Activated CD4-positive, alpha-beta T cell treated with anti-CD3 and anti-CD28 coated beads, Interleukin-2, amount 50 U/mL, for 1 hour (primary cell): ENCODE results near the gene PTEN.
A peak's percentile ranks its signal among the peaks of the same experiment; 100 is the strongest.
"Not testable (repeated sequence)": the region's sequence is repeated elsewhere in the genome, so short reads cannot be mapped to it uniquely, and the experiment has no call there.

Source experiments
- DNase-seq: peaks from one replicate; pipeline ENCODE4 v3.0.0-alpha.2; 2020

The PTEN gene

GRCh38 chr10:87846023-87846422 is 17.4 kb upstream of the PTEN start:
- DNase-seq, result no peak

GRCh38 chr10:87846711-87847110 is 16.7 kb upstream of the PTEN start:
- not testable (repeated sequence) for DNase-seq

GRCh38 chr10:87847550-87847949 is 15.9 kb upstream of the PTEN start:
- no peak for DNase-seq

- DNase-seq, result no peak
Measured at GRCh38 chr10:87849001-87849400, 14.4 kb upstream of the PTEN start.

- peak; percentile 33 for DNase-seq
Measured at GRCh38 chr10:87850742-87851205, 12.7 kb upstream of the PTEN start.

GRCh38 chr10:87852089-87852488 is 11.3 kb upstream of the PTEN start:
- no peak for DNase-seq

GRCh38 chr10:87855247-87855646 is 8.2 kb upstream of the PTEN start:
- DNase-seq, result not testable (repeated sequence)

GRCh38 chr10:87855665-87856064 is 7.8 kb upstream of the PTEN start:
- not testable (repeated sequence) for DNase-seq

GRCh38 chr10:87860156-87860795 is 3.1 kb upstream of the PTEN start:
- DNase-seq, result peak; percentile 16

- DNase-seq, result no peak
Measured at GRCh38 chr10:87860816-87861403, 2.5 kb upstream of the PTEN start.

- no peak for DNase-seq
Measured at GRCh38 chr10:87861566-87861952, 1.9 kb upstream of the PTEN start.

GRCh38 chr10:87861953-87862678 is 1.3 kb upstream of the PTEN start:
- DNase-seq, result peak; percentile 93

- peak; percentile 66 for DNase-seq
Measured at GRCh38 chr10:87862679-87863052, 759 bp upstream of the PTEN start.

GRCh38 chr10:87863951-87864495 is 598 bp downstream of the PTEN start:
- DNase-seq, result peak; percentile 16

GRCh38 chr10:87864496-87865059 is 1.2 kb downstream of the PTEN start:
- DNase-seq, result no peak

- DNase-seq, result no peak
Measured at GRCh38 chr10:87865241-87865881, 1.9 kb downstream of the PTEN start.

GRCh38 chr10:87866412-87866974 is 3.1 kb downstream of the PTEN start:
- DNase-seq, result no peak

GRCh38 chr10:87867453-87867852 is 4.0 kb downstream of the PTEN start:
- DNase-seq, result no peak

- DNase-seq, result no peak
Measured at GRCh38 chr10:87868277-87868676, 4.9 kb downstream of the PTEN start.

GRCh38 chr10:87869139-87869538 is 5.7 kb downstream of the PTEN start:
- not testable (repeated sequence) for DNase-seq

- DNase-seq, result no peak
Measured at GRCh38 chr10:87869773-87870551, 6.5 kb downstream of the PTEN start.

- DNase-seq, result no peak
Measured at GRCh38 chr10:87872828-87873227, 9.4 kb downstream of the PTEN start.
